Lung (tissue), 12 donors: ENCODE measurements around the gene ANGPTL2. TPM values are rescaled to one million over a fixed set of nuclear protein-coding genes. Genes with fewer than 3 reads are reported as not detected.

ENCODE experiments used
- ATAC-seq: fragments of 200-7000 bp; cut with Tn5 transposase; one replicate; pipeline ENCODE4 v1.9.1; 2020; ENCODE audit warnings: moderate number of reproducible peaks; ENCODE audit not compliant: insufficient read depth, low FRiP score
- DNase-seq, 3 donors: peaks; one replicate each; pipeline ENCODE4 v3.0.0-alpha.2; 2013 to 2017
- H3K27ac ChIP-seq, 2 donors: one replicate each; pipeline ENCODE4 v1.5.1; 2013; ENCODE audit warnings: mild to moderate bottlenecking in 2 of 2, moderate library complexity in 2 of 2, control low read depth in 1 of 2, inconsistent platforms in 1 of 2, low read depth in 1 of 2, low read length in 1 of 2
- H3K27me3 ChIP-seq, 3 donors: one replicate each; pipeline ENCODE4 v1.5.1; 2013; ENCODE audit warnings: low read length in 2 of 3; ENCODE audit not compliant: control insufficient read depth in 3 of 3, insufficient read depth in 3 of 3
- H3K36me3 ChIP-seq, 4 donors: one replicate each; pipeline ENCODE4 v1.5.1; 2013; ENCODE audit warnings: low read length in 4 of 4, mild to moderate bottlenecking in 1 of 4, moderate library complexity in 1 of 4; ENCODE audit not compliant: control insufficient read depth in 4 of 4, insufficient read depth in 4 of 4
- H3K4me1 ChIP-seq, 5 donors: one replicate each; pipeline ENCODE4 v1.5.1; 2013; ENCODE audit warnings: low read length in 5 of 5, mild to moderate bottlenecking in 2 of 5, moderate library complexity in 1 of 5; ENCODE audit not compliant: control insufficient read depth in 5 of 5, insufficient read depth in 5 of 5
- H3K4me3 ChIP-seq: one replicate; pipeline ENCODE4 v1.5.1; 2013; ENCODE audit warnings: mild to moderate bottlenecking, control low read depth, moderate library complexity
- H3K9ac ChIP-seq, 2 donors: one replicate each; pipeline ENCODE4 v1.5.1; 2013; ENCODE audit warnings: low read length in 2 of 2, control low read depth in 1 of 2; ENCODE audit not compliant: insufficient read depth in 1 of 2
- H3K9me3 ChIP-seq, 4 donors: one replicate each; pipeline ENCODE4 v1.5.1; 2013; ENCODE audit warnings: low read length in 3 of 4, mild to moderate bottlenecking in 1 of 4, moderate library complexity in 1 of 4; ENCODE audit not compliant: control insufficient read depth in 4 of 4, insufficient read depth in 3 of 4
- CTCF ChIP-seq: IDR thresholded peaks from 2 replicates; pipeline ENCODE4 v1.5.1; 2012; ENCODE audit warnings: mild to moderate bottlenecking; ENCODE audit errors: control extremely low read depth, extremely low read depth
- WGBS, 2 donors: extraction: QIAGEN DNeasy Blood & Tissue Kit; methylation state at CpG; one replicate each; pipeline ENCODE4 v1.1.7; 2013; 5-methylcytosine and 5-hydroxymethylcytosine counted together
- polyA plus RNA-seq, 2 donors: library from polyadenylated mRNA; stranded (reverse); fragments of 200-250 nt; gene quantifications; one replicate each; pipeline ENCODE4 v1.2.1, GENCODE V29; 2013
- total RNA-seq, 2 donors: library from RNA; depleted of rRNA in 1 of 2; stranded (reverse); fragments of >200 nt in 1 of 2; gene quantifications; one replicate each; pipeline ENCODE4 v1.2.1, GENCODE V29; 2014 to 2021
- donor health status: control.
- donor health status: control.
- donor health status: Bipolar disorder and iron deficiency.
- donor health status: healthy.
- donor health status: DM: yes; HTN: yes; CAD: no.

Gene ANGPTL2
- total and polyA plus RNA-seq, 4 donors: 7.5 to 18.8 (median 11.0) TPM

- 67 to 83% methylated on average over 14 of the region's 14 CpGs for WGBS, 2 donors
- no peak overlapping the region for H3K9ac ChIP-seq
- peak overlapping the region in 1 of 2 donors; percentile 71 for H3K27ac ChIP-seq
- DNase-seq (peak; percentile 59 to 84 (median 81)), ATAC-seq (no peak)
- no peaks in the 10 kb centered on the region for H3K9me3 ChIP-seq
- no peaks in the 10 kb centered on the region for H3K27me3 ChIP-seq
- H3K36me3 ChIP-seq: peaks cover 0 to 2% (median 0%) of the 10 kb centered on the region in 4 donors
- no peak overlapping the region for H3K4me3 ChIP-seq
- peaks cover 10 to 39% (median 11%) of the 10 kb centered on the region in 5 donors for H3K4me1 ChIP-seq
- TF ChIP-seq CTCF: no peak
Measured at GRCh38 chr9:127053057-127053821, 69.2 kb downstream of the ANGPTL2 start.

- 88 to 91% methylated on average over 8 of the region's 8 CpGs for WGBS, 2 donors
- no peak for ATAC-seq
- peaks cover 0 to 2% (median 0%) of the 10 kb centered on the region in 4 donors for H3K36me3 ChIP-seq
- H3K4me1 ChIP-seq: peaks cover 7 to 39% (median 11%) of the 10 kb centered on the region in 5 donors
- no peaks in the 10 kb centered on the region for H3K9me3 ChIP-seq
- TF ChIP-seq CTCF: no peak
- DNase-seq: no peak
- H3K4me3 ChIP-seq: no peak overlapping the region
- no peaks in the 10 kb centered on the region for H3K27me3 ChIP-seq
- H3K27ac ChIP-seq: no peak overlapping the region
- H3K9ac ChIP-seq: no peak overlapping the region
Measured at GRCh38 chr9:127051881-127052595, 70.4 kb downstream of the ANGPTL2 start.

GRCh38 chr9:127050591-127051001 is 71.8 kb downstream of the ANGPTL2 start:
- TF ChIP-seq CTCF: no peak
- no peak for DNase-seq
- Histone ChIP-seq H3K4me3 (no peak overlapping the region), H3K27me3 (no peaks in the 10 kb centered on the region), H3K4me1 (peaks cover 7 to 39% (median 11%) of the 10 kb centered on the region in 5 donors), H3K9ac (no peak overlapping the region), H3K36me3 (peaks cover 0 to 2% (median 0%) of the 10 kb centered on the region in 4 donors), H3K9me3 (no peaks in the 10 kb centered on the region), H3K27ac (no peak overlapping the region)
- no peak for ATAC-seq
- 92 to 93% methylated on average over 7 of the region's 7 CpGs for WGBS, 2 donors
